Smooth muscle cell (in vitro differentiated cells): Measurements from ENCODE around the gene GALNT10. TPM values are rescaled to one million over a fixed set of nuclear protein-coding genes. Genes with fewer than 3 reads are reported as not detected.

Experiments
- DNase-seq: peaks from one replicate; lab custom pipeline; 2025; ENCODE audit not compliant: unreplicated experiment; lab: John Stamatoyannopoulos, UW
- H2AFZ ChIP-seq: fragments of 200-600 bp; sonication (generic); 2 replicates; pipeline ENCODE4 v1.6.0; 2016; ENCODE audit warnings: antibody characterized with exemption, low read depth, mild to moderate bottlenecking
- H3F3A ChIP-seq: fragments of 200-600 bp; sonication (generic); 2 replicates; pipeline ENCODE4 v1.6.0; 2017; ENCODE audit warnings: antibody characterized with exemption, low read depth
- H3K27ac ChIP-seq: fragments of 200-600 bp; sonication (generic); 2 replicates; pipeline ENCODE4 v1.5.1; 2016; ENCODE audit warnings: low read depth, mild to moderate bottlenecking
- H3K27me3 ChIP-seq: fragments of 200-600 bp; sonication (generic); 2 replicates; pipeline ENCODE4 v1.6.1; 2016; ENCODE audit warnings: low read depth, mild to moderate bottlenecking
- H3K36me3 ChIP-seq: fragments of 200-600 bp; sonication (generic); 2 replicates; pipeline ENCODE4 v1.5.1; 2016; ENCODE audit warnings: low read depth
- H3K4me1 ChIP-seq: fragments of 200-600 bp; sonication (generic); 2 replicates; pipeline ENCODE4 v1.5.1; 2016; ENCODE audit warnings: low read depth
- H3K4me2 ChIP-seq: fragments of 200-600 bp; sonication (generic); 2 replicates; pipeline ENCODE4 v1.6.0; 2016; ENCODE audit warnings: mild to moderate bottlenecking
- H3K4me3 ChIP-seq: fragments of 200-600 bp; sonication (generic); 2 replicates; pipeline ENCODE4 v1.5.1; 2016; ENCODE audit warnings: mild to moderate bottlenecking
- H3K79me2 ChIP-seq: fragments of 200-600 bp; sonication (generic); 2 replicates; pipeline ENCODE4 v1.6.0; 2016; ENCODE audit warnings: low read depth, mild to moderate bottlenecking
- H3K9ac ChIP-seq: fragments of 200-600 bp; sonication (generic); 2 replicates; pipeline ENCODE4 v1.6.0; 2016; ENCODE audit warnings: low read depth
- H3K9me3 ChIP-seq: fragments of 200-600 bp; sonication (generic); replicated peaks from 2 replicates; pipeline ENCODE4 v1.5.1; 2016; ENCODE audit warnings: low read depth
- H4K20me1 ChIP-seq: fragments of 200-600 bp; sonication (generic); 2 replicates; pipeline ENCODE4 v1.6.0; 2016; ENCODE audit warnings: low read depth
- CTCF ChIP-seq: fragments of 200-600 bp; sonication (generic); IDR thresholded peaks from 2 replicates; pipeline ENCODE4 v1.5.1; 2017; ENCODE audit warnings: borderline replicate concordance, mild to moderate bottlenecking, antibody characterized with exemption; ENCODE audit not compliant: insufficient read depth, poor library complexity, severe bottlenecking
- WGBS: methylation state at CpG from one replicate; pipeline ENCODE4 v1.1.7; 2016; ENCODE audit warnings: low lambda C conversion rate; 5-methylcytosine and 5-hydroxymethylcytosine counted together
- polyA plus RNA-seq: library from polyadenylated mRNA; unstranded; fragments of >200 nt; fragmentation: Nextera tagmentation; extraction: Ambion mirVana; gene quantifications from 2 replicates; pipeline ENCODE4 v1.2.1, GENCODE V29; 2016
- total RNA-seq: library from RNA; depleted of rRNA; stranded (reverse); fragments of >200 nt; gene quantifications from 2 replicates; pipeline ENCODE4 v1.2.3, GENCODE V29; 2014

Gene GALNT10
- total and polyA plus RNA-seq, 2 experiments from 2014 or later = 23.6 to 24.6 TPM

- Histone ChIP-seq H3K4me2 (peak overlapping the region; percentile 54), H3K9ac (peak overlapping the region; percentile 80), H4K20me1 (no peaks in the 10 kb centered on the region), H3K4me1 (peaks cover 19% of the 10 kb centered on the region), H3F3A (peaks cover 28% of the 10 kb centered on the region), H2AFZ (peak overlapping the region; percentile 8), H3K27me3 (no peaks in the 10 kb centered on the region), H3K9me3 (no peaks in the 10 kb centered on the region), H3K4me3 (no peak overlapping the region), H3K79me2 (peaks cover 3% of the 10 kb centered on the region), H3K27ac (peak overlapping the region; percentile 91), H3K36me3 (no peaks in the 10 kb centered on the region)
- no peak for DNase-seq
- no peak for TF ChIP-seq CTCF
- 29% methylated on average over 8 of the region's 8 CpGs for WGBS
These were observed 30.9 kb downstream of the GALNT10 start for GRCh38 chr5:154221371-154221896.

GRCh38 chr5:154222414-154222813, 31.9 kb downstream of the GALNT10 start:
- Histone ChIP-seq H3K4me2 (peak overlapping the region; percentile 54), H4K20me1 (no peaks in the 10 kb centered on the region), H3K4me1 (peaks cover 19% of the 10 kb centered on the region), H3K9me3 (peaks cover 6% of the 10 kb centered on the region), H3K27me3 (no peaks in the 10 kb centered on the region), H3K9ac (no peak overlapping the region), H3K27ac (peak overlapping the region; percentile 91), H2AFZ (no peak overlapping the region), H3K4me3 (no peak overlapping the region), H3K79me2 (peaks cover 13% of the 10 kb centered on the region), H3K36me3 (no peaks in the 10 kb centered on the region), H3F3A (peaks cover 28% of the 10 kb centered on the region)
- WGBS = 99% methylated on average over 2 of the region's 2 CpGs
- DNase-seq = no peak
- TF ChIP-seq CTCF = no peak

- TF ChIP-seq CTCF = no peak
- H2AFZ ChIP-seq = no peak overlapping the region
- peaks cover 28% of the 10 kb centered on the region for H3F3A ChIP-seq
- peak overlapping the region; percentile 91 for H3K27ac ChIP-seq
- no peak for DNase-seq
- H3K9me3 ChIP-seq = peaks cover 6% of the 10 kb centered on the region
- H3K27me3 ChIP-seq = no peaks in the 10 kb centered on the region
- no peak overlapping the region for H3K9ac ChIP-seq
- no peaks in the 10 kb centered on the region for H3K36me3 ChIP-seq
- peaks cover 17% of the 10 kb centered on the region for H3K79me2 ChIP-seq
- H3K4me1 ChIP-seq = peaks cover 19% of the 10 kb centered on the region
- WGBS = 89% methylated on average over 3 of the region's 3 CpGs
- no peaks in the 10 kb centered on the region for H4K20me1 ChIP-seq
- H3K4me2 ChIP-seq = no peak overlapping the region
- no peak overlapping the region for H3K4me3 ChIP-seq
These were observed 32.8 kb downstream of the GALNT10 start for GRCh38 chr5:154223320-154223719.

- no peaks in the 10 kb centered on the region for H3K36me3 ChIP-seq
- no peaks in the 10 kb centered on the region for H3K27me3 ChIP-seq
- no peak overlapping the region for H3K4me2 ChIP-seq
- peaks cover 13% of the 10 kb centered on the region for H3F3A ChIP-seq
- no peak for TF ChIP-seq CTCF
- no peak overlapping the region for H2AFZ ChIP-seq
- peaks cover under 1% of the 10 kb centered on the region for H3K4me1 ChIP-seq
- no peak for DNase-seq
- H3K9ac ChIP-seq = no peak overlapping the region
- no peak overlapping the region for H3K27ac ChIP-seq
- no peak overlapping the region for H3K4me3 ChIP-seq
- H3K79me2 ChIP-seq = peaks cover 28% of the 10 kb centered on the region
- WGBS = 99% methylated on average over 2 of the region's 2 CpGs
- no peaks in the 10 kb centered on the region for H4K20me1 ChIP-seq
- peaks cover 6% of the 10 kb centered on the region for H3K9me3 ChIP-seq
These were observed 36.6 kb downstream of the GALNT10 start for GRCh38 chr5:154227090-154227489.
